Endothelial cell of umbilical vein (primary cell): Measurements from ENCODE around the gene VAC14.

Source experiments
- CTCF ChIP-seq, 2 donors: IDR thresholded peaks; 1 replicate in 1 of 2; 2 replicates in 1 of 2; pipeline ENCODE4 v1.5.1; 2011; ENCODE audit warnings: low read length in 2 of 2, mild to moderate bottlenecking in 2 of 2, moderate library complexity in 2 of 2, control low read depth in 1 of 2, inconsistent platforms in 1 of 2, low read depth in 1 of 2; ENCODE audit not compliant: insufficient read depth in 1 of 2; ENCODE audit errors: extremely low read depth in 1 of 2
- EZH2 ChIP-seq: IDR thresholded peaks from 2 replicates; pipeline ENCODE4 v1.6.1; 2012; ENCODE audit warnings: borderline replicate concordance, low read depth, mild to moderate bottlenecking, moderate library complexity, low read length, inconsistent platforms; ENCODE audit not compliant: severe bottlenecking
- JUN ChIP-seq: IDR thresholded peaks from 2 replicates; pipeline ENCODE4 v1.6.1; 2011; ENCODE audit warnings: borderline replicate concordance, low read depth; ENCODE audit not compliant: insufficient read length, insufficient read depth
- MAX ChIP-seq: IDR thresholded peaks from 2 replicates; pipeline ENCODE4 v1.6.1; 2011; ENCODE audit not compliant: insufficient read depth, insufficient read length
- POLR2A ChIP-seq: IDR thresholded peaks from 2 replicates; pipeline ENCODE4 v1.6.1; 2012; ENCODE audit warnings: low read depth, mild to moderate bottlenecking, control low read depth, low read length
- POLR2AphosphoS5 ChIP-seq: IDR thresholded peaks from 2 replicates; pipeline ENCODE4 v1.6.1; 2012; ENCODE audit warnings: low read depth, mild to moderate bottlenecking, control low read depth, low read length, moderate library complexity; ENCODE audit not compliant: insufficient read depth

- TF ChIP-seq EZH2 (no peak), CTCF (IDR thresholded peaks at IDR 0.05; ENCODE audit: extremely low read depth in 1 of 2, insufficient read depth in 1 of 2, low read depth in 1 of 2, low read length in 2 of 2) (no peak), POLR2AphosphoS5 (no peak), MAX (no peak), POLR2A (no peak), JUN (no peak)
Measured at GRCh38 chr16:70686376-70687101, 114.4 kb downstream of the VAC14 start.
